CD1c-positive myeloid dendritic cell (primary cell): ENCODE results near the gene CD48.

ENCODE experiments used
- DNase-seq: peaks from one replicate; pipeline ENCODE4 v3.0.0-alpha.2; 2016; ENCODE audit errors: extremely low spot score

CD48 gene

GRCh38 chr1:160676869-160677597 lies 34.6 kb downstream of the CD48 start:
- DNase-seq: no peak

- peak; percentile 85 for DNase-seq
Measured at GRCh38 chr1:160675641-160676410, 35.8 kb downstream of the CD48 start.

- DNase-seq: no peak
Measured at GRCh38 chr1:160674415-160674814, 37.2 kb downstream of the CD48 start.

- peak; percentile 16 for DNase-seq
Measured at GRCh38 chr1:160672789-160673695, 38.6 kb downstream of the CD48 start.

GRCh38 chr1:160671603-160672517 lies 39.8 kb downstream of the CD48 start:
- DNase-seq: no peak

GRCh38 chr1:160670701-160671100 lies 40.9 kb downstream of the CD48 start:
- DNase-seq: no peak

GRCh38 chr1:160669802-160670201 lies 41.8 kb downstream of the CD48 start:
- no peak for DNase-seq

GRCh38 chr1:160669276-160669675 lies 42.3 kb downstream of the CD48 start:
- no peak for DNase-seq

- no peak for DNase-seq
Measured at GRCh38 chr1:160667896-160668295, 43.7 kb downstream of the CD48 start.

- no peak for DNase-seq
Measured at GRCh38 chr1:160666079-160666442, 45.6 kb downstream of the CD48 start.

- peak; percentile 89 for DNase-seq
Measured at GRCh38 chr1:160665330-160666078, 46.1 kb downstream of the CD48 start.

- peak; percentile 22 for DNase-seq
Measured at GRCh38 chr1:160664573-160665051, 47.0 kb downstream of the CD48 start.

- DNase-seq: peak; percentile 37
Measured at GRCh38 chr1:160662910-160663309, 48.7 kb downstream of the CD48 start.

GRCh38 chr1:160659566-160659965 lies 52.1 kb downstream of the CD48 start:
- DNase-seq: no peak

GRCh38 chr1:160658814-160659193 lies 52.8 kb downstream of the CD48 start:
- no peak for DNase-seq

- no peak for DNase-seq
Measured at GRCh38 chr1:160658162-160658813, 53.3 kb downstream of the CD48 start.

GRCh38 chr1:160657250-160657781 lies 54.3 kb downstream of the CD48 start:
- peak; percentile 29 for DNase-seq

- no peak for DNase-seq
Measured at GRCh38 chr1:160656737-160657136, 54.9 kb downstream of the CD48 start.

- no peak for DNase-seq
Measured at GRCh38 chr1:160653620-160654016, 58.0 kb downstream of the CD48 start.
